Measurements from ENCODE around the gene RBM28. TPM values are rescaled to one million over a fixed set of nuclear protein-coding genes. Genes with fewer than 3 reads are reported as not detected.

The RBM28 gene
- total RNA-seq, 1 experiment from 2014 or later, result 70.0 TPM

GRCh38 chr7:128275681-128276080 lies 68.0 kb downstream of the RBM28 start:
- no peak overlapping the region for H3K4ac ChIP-seq (ENCODE audit: low read depth, low read length)
- no peak overlapping the region for H3K27ac ChIP-seq (ENCODE audit: insufficient read length, low read depth, low read length)
- no peaks in the 10 kb centered on the region for H4K20me1 ChIP-seq (ENCODE audit: control insufficient read depth, insufficient read depth, insufficient read length)
- no peak overlapping the region for H2BK5ac ChIP-seq (ENCODE audit: insufficient read length, low read length)
- no peak overlapping the region for H2BK20ac ChIP-seq (ENCODE audit: low read depth, low read length, poor library complexity, severe bottlenecking)
- H4K8ac ChIP-seq (replicated peaks; ENCODE audit: insufficient read length, low read depth, low read length), result no peak overlapping the region
- no peak overlapping the region for H3K23ac ChIP-seq (ENCODE audit: insufficient read length, low read depth, low read length)
- Mint-ChIP-seq H3K4me1 (peaks cover 29 to 35% of the 10 kb centered on the region in 2 experiments), H3K9me3 (peaks cover 12 to 15% of the 10 kb centered on the region in 2 experiments), H3K27ac (no peak overlapping the region; a peak in 1 of 7 replicates), H3K27me3 (ENCODE audit: low read depth) (peaks cover 13% of the 10 kb centered on the region), H3K36me3 (ENCODE audit: insufficient read depth in 1 of 3, low read depth in 3 of 3) (peaks cover 9 to 20% (median 13%) of the 10 kb centered on the region in 3 experiments), H3K4me3 (no peak overlapping the region)
- no peak overlapping the region for H3K18ac ChIP-seq (ENCODE audit: insufficient read length, low read depth, low read length)
- no peaks in the 10 kb centered on the region for H3K79me2 ChIP-seq (ENCODE audit: insufficient read depth, low read length)
- no peaks in the 10 kb centered on the region for H3K79me1 ChIP-seq (ENCODE audit: insufficient read depth, low read depth, low read length, poor library complexity, severe bottlenecking)
- H3K9me3 ChIP-seq (ENCODE audit: control insufficient read depth, low read depth, low read length), result no peaks in the 10 kb centered on the region
- peaks cover 7% of the 10 kb centered on the region; the same call in 1 of the 2 replicates for H3K4me1 ChIP-seq (ENCODE audit: insufficient read depth, low read length)
- no peaks in the 10 kb centered on the region for H3K27me3 ChIP-seq (ENCODE audit: insufficient read depth, low read length)
- no peak overlapping the region for H2BK120ac ChIP-seq (ENCODE audit: low read depth, low read length, poor library complexity, severe bottlenecking)
- no peak overlapping the region for H3K56ac ChIP-seq (ENCODE audit: insufficient read length, low read depth, low read length)
- H2AK5ac ChIP-seq (ENCODE audit: insufficient read length, low read length), result no peak overlapping the region
- no peak overlapping the region for H3K4me2 ChIP-seq (ENCODE audit: insufficient read depth, insufficient read length, low read length)
- no peak overlapping the region for H3T11ph ChIP-seq (ENCODE audit: low read length)
- H3K23me2 ChIP-seq (ENCODE audit: insufficient read length, low read depth, low read length, poor library complexity, severe bottlenecking), result no peaks in the 10 kb centered on the region
- no peak overlapping the region for H4K91ac ChIP-seq (ENCODE audit: insufficient read length, low read depth, low read length)
- DNase-seq, result no peak
- no CpG with 5 or more reads among the region's 4 CpGs for WGBS (ENCODE audit: extremely low coverage, insufficient read length, low lambda C conversion rate)
- no peak overlapping the region for H3K14ac ChIP-seq (ENCODE audit: insufficient read depth, low read length)
- H4K5ac ChIP-seq (ENCODE audit: insufficient read length, low read depth, low read length), result no peak overlapping the region
- no peak for TF ChIP-seq CTCF (conservative IDR thresholded peaks at IDR 0.05)
- H2BK15ac ChIP-seq (ENCODE audit: low read depth, low read length), result no peak overlapping the region
- H2AFZ ChIP-seq (ENCODE audit: low read length), result no peak overlapping the region
- no peak overlapping the region for H3K9ac ChIP-seq (ENCODE audit: extremely low read depth, insufficient read length, low read length)
- H2BK12ac ChIP-seq (ENCODE audit: insufficient read length, low read depth, low read length), result no peak overlapping the region
